Stomach (tissue), 4 donors: ENCODE results near the gene ADAM21.
"Not testable (repeated sequence)": the region's sequence is repeated elsewhere in the genome, so short reads cannot be mapped to it uniquely, and the experiment has no call there.

Experiments used
- EP300 ChIP-seq: sonication (generic); formaldehyde crosslinking; IDR thresholded peaks from one replicate; pipeline ENCODE4 v1.6.1; 2017; ENCODE audit warnings: antibody characterized with exemption
- POLR2A ChIP-seq, 4 donors: fragments of 450-650 bp; IDR thresholded peaks; one replicate each; pipeline ENCODE4 v1.6.1; 2016; ENCODE audit warnings: antibody characterized with exemption in 4 of 4, control low read depth in 2 of 4, mild to moderate bottlenecking in 1 of 4, moderate library complexity in 1 of 4
- TF ChIP-seq, protein P1 (sequence below), 7 experiments: fragments of 450-650 bp in 4 of 7; fragments of 200-600 bp in 3 of 7; sonication (generic) in 3 of 7; IDR thresholded peaks; one replicate each; pipeline ENCODE4 v1.5.1; 2016 to 2019; ENCODE audit warnings: antibody characterized with exemption in 7 of 7, control low read depth in 2 of 7, mild to moderate bottlenecking in 1 of 7

DNA sequence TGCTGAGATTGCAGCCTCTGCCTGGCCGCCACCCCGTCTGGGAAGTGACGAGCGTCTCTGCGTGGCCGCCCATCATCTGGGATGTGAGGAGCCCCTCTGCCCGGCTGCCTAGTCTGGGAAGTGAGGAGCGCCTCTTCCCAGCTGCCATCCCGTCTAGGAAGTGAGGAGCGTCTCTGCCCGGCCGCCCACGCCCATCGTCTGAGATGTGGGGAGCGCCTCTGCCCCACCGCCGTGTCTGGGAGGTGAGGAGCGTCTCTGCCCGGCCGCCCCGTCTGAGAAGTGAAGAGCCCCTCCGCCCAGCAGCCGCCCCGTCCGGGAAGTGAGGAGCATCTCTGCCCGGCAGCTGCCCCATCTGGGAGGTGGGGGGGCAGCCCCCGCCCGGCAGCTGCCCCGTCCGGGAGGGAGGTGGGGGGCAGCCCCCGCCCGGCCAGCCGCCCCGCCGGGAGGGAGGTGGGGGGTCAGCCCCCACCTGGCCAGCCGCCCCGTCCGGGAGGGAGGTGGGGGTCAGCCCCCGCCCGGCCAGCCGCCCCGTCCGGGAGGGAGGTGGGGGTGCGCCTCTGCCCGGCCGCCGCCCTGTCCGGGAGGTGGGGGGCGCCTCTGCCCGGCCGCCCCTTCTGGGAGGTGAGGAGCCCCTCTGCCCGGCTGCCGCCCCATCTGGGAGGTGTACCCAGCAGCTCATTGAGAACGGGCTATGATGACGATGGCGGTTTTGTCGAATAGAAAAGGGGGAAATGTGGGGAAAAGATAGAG is 25.6 kb downstream of the ADAM21 start:
- TF ChIP-seq, protein P1, sequence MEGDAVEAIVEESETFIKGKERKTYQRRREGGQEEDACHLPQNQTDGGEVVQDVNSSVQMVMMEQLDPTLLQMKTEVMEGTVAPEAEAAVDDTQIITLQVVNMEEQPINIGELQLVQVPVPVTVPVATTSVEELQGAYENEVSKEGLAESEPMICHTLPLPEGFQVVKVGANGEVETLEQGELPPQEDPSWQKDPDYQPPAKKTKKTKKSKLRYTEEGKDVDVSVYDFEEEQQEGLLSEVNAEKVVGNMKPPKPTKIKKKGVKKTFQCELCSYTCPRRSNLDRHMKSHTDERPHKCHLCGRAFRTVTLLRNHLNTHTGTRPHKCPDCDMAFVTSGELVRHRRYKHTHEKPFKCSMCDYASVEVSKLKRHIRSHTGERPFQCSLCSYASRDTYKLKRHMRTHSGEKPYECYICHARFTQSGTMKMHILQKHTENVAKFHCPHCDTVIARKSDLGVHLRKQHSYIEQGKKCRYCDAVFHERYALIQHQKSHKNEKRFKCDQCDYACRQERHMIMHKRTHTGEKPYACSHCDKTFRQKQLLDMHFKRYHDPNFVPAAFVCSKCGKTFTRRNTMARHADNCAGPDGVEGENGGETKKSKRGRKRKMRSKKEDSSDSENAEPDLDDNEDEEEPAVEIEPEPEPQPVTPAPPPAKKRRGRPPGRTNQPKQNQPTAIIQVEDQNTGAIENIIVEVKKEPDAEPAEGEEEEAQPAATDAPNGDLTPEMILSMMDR (IDR thresholded peaks at IDR 0.05) = not testable (repeated sequence)
- not testable (repeated sequence) for TF ChIP-seq EP300; POLR2A (IDR thresholded peaks at IDR 0.05)
